SK-N-MC (cell line): ENCODE data around the gene METTL15.

Experiments used
- EZH2 ChIP-seq: fragments of 200-600 bp; sonication (generic); IDR thresholded peaks from one replicate; pipeline ENCODE4 v1.6.1; 2017; ENCODE audit warnings: antibody characterized with exemption
- FOXP2 ChIP-seq: optimal IDR thresholded peaks from 2 replicates; pipeline ENCODE3; 2011; ENCODE audit warnings: mild to moderate bottlenecking, moderate library complexity; ENCODE audit not compliant: insufficient read depth; ENCODE audit errors: extremely low read length, control extremely low read depth
- POLR2AphosphoS5 ChIP-seq: IDR thresholded peaks from 2 replicates; pipeline ENCODE4 v1.6.1; 2012; ENCODE audit warnings: mild to moderate bottlenecking, low read depth, low read length, borderline replicate concordance

- TF ChIP-seq EZH2, result no peak
- TF ChIP-seq POLR2AphosphoS5, result no peak
- no peak for TF ChIP-seq FOXP2
Measured at GRCh38 chr11:28366549-28367346, 258.6 kb downstream of the METTL15 start.
